Nephron progenitor cell (in vitro differentiated cells): ENCODE results near the gene TRPC4AP.
A peak's percentile ranks its signal among the peaks of the same experiment; 100 is the strongest.

ENCODE experiments used
- DNase-seq: peaks from one replicate; pipeline ENCODE4 v3.0.0; 2021
- H3K27ac Mint-ChIP-seq: 2 replicates; pipeline ENCODE4 v1.8.0; 2021; ENCODE audit warnings: mild to moderate bottlenecking, moderate library complexity, mixed read lengths
- H3K27me3 Mint-ChIP-seq: 2 replicates; pipeline ENCODE4 v1.8.0; 2021; ENCODE audit warnings: mild to moderate bottlenecking, low read depth, mixed read lengths; ENCODE audit not compliant: poor library complexity
- H3K36me3 Mint-ChIP-seq: 2 replicates; pipeline ENCODE4 v1.8.0; 2021; ENCODE audit warnings: low read depth, mixed read lengths
- H3K4me1 Mint-ChIP-seq: 2 replicates; pipeline ENCODE4 v1.8.0; 2021; ENCODE audit warnings: mixed read lengths
- H3K4me3 Mint-ChIP-seq: 2 replicates; pipeline ENCODE4 v1.8.0; 2021; ENCODE audit warnings: mild to moderate bottlenecking, moderate library complexity, mixed read lengths
- H3K9me3 Mint-ChIP-seq: 2 replicates; pipeline ENCODE4 v1.8.0; 2021; ENCODE audit warnings: mild to moderate bottlenecking, moderate library complexity, mixed read lengths
- TF ChIP-seq, protein P1 (sequence below): fragments of 200-600 bp; sonication (generic); IDR thresholded peaks from 2 replicates; pipeline ENCODE4 v1.5.0; 2021; ENCODE audit warnings: antibody characterized with exemption

Gene TRPC4AP

DNA sequence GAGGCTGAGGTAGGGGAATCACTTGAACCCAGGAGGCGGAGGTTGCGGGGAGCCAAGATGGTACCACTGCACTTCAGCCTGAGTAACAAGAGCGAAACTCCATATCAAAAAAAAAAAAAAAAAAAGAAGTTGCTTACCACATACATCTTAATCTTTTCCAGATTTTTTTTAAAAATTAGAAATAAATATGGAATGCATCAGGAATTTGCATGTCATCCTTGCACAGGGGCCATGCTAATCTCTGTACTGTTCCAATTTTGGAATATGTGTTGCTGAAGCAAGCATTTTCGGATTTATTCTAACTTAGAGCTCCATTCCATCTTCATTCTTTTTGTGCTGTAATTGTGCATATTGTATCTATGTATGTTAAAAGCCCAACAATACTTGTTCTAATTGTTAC, 62.5 kb downstream of the TRPC4AP start:
- Mint-ChIP-seq H3K4me3 (no peak overlapping the region), H3K36me3 (peaks cover 74% of the 10 kb centered on the region), H3K4me1 (no peaks in the 10 kb centered on the region), H3K9me3 (no peaks in the 10 kb centered on the region), H3K27me3 (peaks cover under 1% of the 10 kb centered on the region), H3K27ac (no peak overlapping the region)
- TF ChIP-seq, protein P1, sequence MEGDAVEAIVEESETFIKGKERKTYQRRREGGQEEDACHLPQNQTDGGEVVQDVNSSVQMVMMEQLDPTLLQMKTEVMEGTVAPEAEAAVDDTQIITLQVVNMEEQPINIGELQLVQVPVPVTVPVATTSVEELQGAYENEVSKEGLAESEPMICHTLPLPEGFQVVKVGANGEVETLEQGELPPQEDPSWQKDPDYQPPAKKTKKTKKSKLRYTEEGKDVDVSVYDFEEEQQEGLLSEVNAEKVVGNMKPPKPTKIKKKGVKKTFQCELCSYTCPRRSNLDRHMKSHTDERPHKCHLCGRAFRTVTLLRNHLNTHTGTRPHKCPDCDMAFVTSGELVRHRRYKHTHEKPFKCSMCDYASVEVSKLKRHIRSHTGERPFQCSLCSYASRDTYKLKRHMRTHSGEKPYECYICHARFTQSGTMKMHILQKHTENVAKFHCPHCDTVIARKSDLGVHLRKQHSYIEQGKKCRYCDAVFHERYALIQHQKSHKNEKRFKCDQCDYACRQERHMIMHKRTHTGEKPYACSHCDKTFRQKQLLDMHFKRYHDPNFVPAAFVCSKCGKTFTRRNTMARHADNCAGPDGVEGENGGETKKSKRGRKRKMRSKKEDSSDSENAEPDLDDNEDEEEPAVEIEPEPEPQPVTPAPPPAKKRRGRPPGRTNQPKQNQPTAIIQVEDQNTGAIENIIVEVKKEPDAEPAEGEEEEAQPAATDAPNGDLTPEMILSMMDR = no peak
- no peak for DNase-seq

DNA sequence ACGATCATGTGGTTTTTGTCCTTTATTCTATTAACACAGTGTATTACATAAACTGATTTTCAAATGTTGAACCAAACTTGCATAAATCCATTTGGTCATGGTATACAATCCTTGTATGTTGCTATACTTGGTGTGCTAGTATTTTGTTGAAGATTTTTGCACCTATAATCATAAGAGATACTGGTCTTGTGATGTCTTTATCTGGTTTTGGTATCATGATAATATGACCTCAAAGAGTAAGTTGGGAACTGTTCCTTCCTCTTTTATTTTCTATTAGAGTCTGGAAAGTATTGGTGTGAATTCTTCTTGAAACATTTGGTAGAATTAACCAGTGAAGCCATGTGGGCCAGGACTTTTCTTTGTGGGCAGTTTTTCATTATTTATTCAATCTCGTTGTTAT, 65.3 kb downstream of the TRPC4AP start:
- peaks cover 58% of the 10 kb centered on the region for H3K36me3 Mint-ChIP-seq
- no peak overlapping the region for H3K4me3 Mint-ChIP-seq
- no peaks in the 10 kb centered on the region for H3K4me1 Mint-ChIP-seq
- TF ChIP-seq, protein P1 = no peak
- peaks cover 2% of the 10 kb centered on the region for H3K27me3 Mint-ChIP-seq
- no peak for DNase-seq
- no peaks in the 10 kb centered on the region for H3K9me3 Mint-ChIP-seq
- no peak overlapping the region for H3K27ac Mint-ChIP-seq

DNA sequence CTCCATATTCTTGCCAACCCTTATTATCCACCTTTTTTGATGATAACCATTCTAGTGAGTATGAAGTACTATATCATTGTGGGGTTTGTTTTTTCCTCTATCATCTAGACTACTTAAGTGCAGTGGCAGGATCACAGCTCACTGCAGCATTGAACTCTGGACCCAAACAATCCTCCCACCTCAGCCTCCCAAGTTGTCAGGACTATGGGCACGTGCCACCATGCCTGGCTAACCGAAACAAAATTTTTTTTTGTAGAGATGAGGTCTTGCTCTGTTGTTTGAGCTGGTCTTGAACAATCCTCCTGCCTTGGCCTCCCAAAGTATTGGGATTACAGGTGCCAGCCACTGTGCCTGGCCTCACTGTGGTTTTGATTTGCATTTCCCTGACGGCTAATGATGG, 67.5 kb downstream of the TRPC4AP start:
- DNase-seq = no peak
- no peak overlapping the region for H3K4me3 Mint-ChIP-seq
- no peak overlapping the region for H3K27ac Mint-ChIP-seq
- no peaks in the 10 kb centered on the region for H3K9me3 Mint-ChIP-seq
- peaks cover 49% of the 10 kb centered on the region for H3K36me3 Mint-ChIP-seq
- peaks cover 2% of the 10 kb centered on the region for H3K27me3 Mint-ChIP-seq
- TF ChIP-seq, protein P1 = no peak
- no peaks in the 10 kb centered on the region for H3K4me1 Mint-ChIP-seq

DNA sequence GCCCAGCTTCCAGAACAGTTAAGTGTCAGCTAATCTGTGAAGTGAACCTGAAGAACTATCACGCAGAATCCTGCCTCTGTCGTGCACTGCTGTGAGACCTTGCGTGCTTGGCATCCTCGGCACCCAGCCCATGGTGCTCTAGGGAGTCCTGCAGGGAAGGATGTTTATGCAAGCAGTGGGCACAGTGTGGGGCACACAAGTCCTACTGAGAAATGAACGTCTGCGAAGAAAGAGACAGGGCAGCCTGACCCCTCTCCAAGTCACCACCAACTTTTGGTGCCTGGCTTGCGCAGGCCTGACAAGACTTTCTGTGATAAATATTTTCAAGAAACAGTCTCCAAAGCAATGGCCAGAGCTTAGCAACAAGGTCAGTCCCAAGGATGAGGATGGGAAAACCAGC, 69.0 kb downstream of the TRPC4AP start:
- no peak overlapping the region for H3K27ac Mint-ChIP-seq
- DNase-seq = no peak
- H3K4me1 Mint-ChIP-seq = no peaks in the 10 kb centered on the region
- H3K9me3 Mint-ChIP-seq = no peaks in the 10 kb centered on the region
- TF ChIP-seq, protein P1 = no peak
- H3K27me3 Mint-ChIP-seq = peaks cover 2% of the 10 kb centered on the region
- H3K36me3 Mint-ChIP-seq = peaks cover 45% of the 10 kb centered on the region
- no peak overlapping the region for H3K4me3 Mint-ChIP-seq

DNA sequence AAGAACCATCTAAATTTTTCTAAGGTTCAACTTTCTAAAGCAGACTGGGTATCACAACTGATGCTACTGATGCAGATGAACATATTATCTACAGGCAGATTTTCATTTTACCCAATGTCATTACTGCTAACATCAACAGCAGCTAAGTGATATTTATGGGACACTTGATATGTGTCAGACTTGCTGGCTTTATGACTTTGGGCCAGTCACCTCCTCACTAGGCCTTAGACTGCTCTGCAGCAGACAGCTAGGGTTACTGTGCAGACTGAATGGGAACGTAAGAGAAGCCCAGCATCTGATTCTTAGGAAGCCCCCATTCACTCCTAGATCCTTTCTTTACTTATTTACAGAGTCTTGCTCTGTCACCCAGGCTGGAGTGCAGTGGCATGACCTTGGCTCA, 70.8 kb downstream of the TRPC4AP start:
- Mint-ChIP-seq H3K4me1 (no peaks in the 10 kb centered on the region), H3K27ac (no peak overlapping the region), H3K27me3 (peaks cover 2% of the 10 kb centered on the region), H3K4me3 (no peak overlapping the region), H3K9me3 (no peaks in the 10 kb centered on the region), H3K36me3 (peaks cover 46% of the 10 kb centered on the region)
- TF ChIP-seq, protein P1 = no peak
- DNase-seq = no peak

DNA sequence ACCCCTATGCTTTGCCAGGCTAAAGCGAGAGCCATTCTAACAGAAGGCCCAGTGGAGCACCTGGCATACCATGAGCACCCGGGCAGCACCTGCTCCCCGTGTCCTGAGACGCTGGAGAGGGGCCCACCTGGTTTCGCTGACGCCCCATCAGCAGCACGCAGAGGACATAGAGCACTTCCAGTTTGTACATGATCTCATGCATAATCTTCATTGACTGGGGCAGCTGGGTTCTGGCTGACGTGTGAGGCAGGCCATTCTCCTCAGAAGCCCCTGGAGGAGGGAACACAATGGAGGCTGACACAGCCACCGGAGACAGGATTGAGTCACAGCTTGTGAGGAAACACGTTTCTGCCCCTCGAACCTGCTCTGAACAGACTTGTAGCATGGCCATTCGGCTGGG, 71.5 kb downstream of the TRPC4AP start:
- Mint-ChIP-seq H3K9me3 (no peaks in the 10 kb centered on the region), H3K4me3 (no peak overlapping the region), H3K4me1 (peaks cover 4% of the 10 kb centered on the region), H3K27me3 (peaks cover 2% of the 10 kb centered on the region), H3K36me3 (peaks cover 53% of the 10 kb centered on the region), H3K27ac (peak overlapping the region; percentile 50)
- DNase-seq = no peak
- TF ChIP-seq, protein P1 = no peak
